GM12878 (cell line): ENCODE measurements around the gene MICAL3. TPM values are rescaled to one million over a fixed set of nuclear protein-coding genes. Genes with fewer than 3 reads are reported as not detected.

Experiments
- ETV6 ChIP-seq, 2 experiments: fragments of 450-650 bp in 1 of 2; IDR thresholded peaks in 1 of 2; conservative IDR thresholded peaks in 1 of 2; 2 replicates each; pipeline ENCODE4 v1.6.1; 2014; ENCODE audit warnings: antibody characterized with exemption in 1 of 2, borderline replicate concordance in 1 of 2, low read depth in 1 of 2, mild to moderate bottlenecking in 1 of 2, moderate library complexity in 1 of 2
- HDGF ChIP-seq: fragments of 450-650 bp; IDR thresholded peaks from 2 replicates; pipeline ENCODE4 v1.6.1; 2016; ENCODE audit warnings: antibody characterized with exemption
- IKZF2 ChIP-seq, 2 experiments: fragments of 450-650 bp; IDR thresholded peaks; 2 replicates each; pipeline ENCODE4 v1.6.1; 2017; ENCODE audit warnings: mild to moderate bottlenecking in 2 of 2, moderate library complexity in 2 of 2
- IRF5 ChIP-seq: fragments of 450-650 bp; IDR thresholded peaks from 2 replicates; pipeline ENCODE4 v1.6.1; 2017; ENCODE audit warnings: borderline replicate concordance
- MEF2A ChIP-seq: IDR thresholded peaks from 2 replicates; pipeline ENCODE4 v1.6.1; 2011; ENCODE audit warnings: low read depth, mild to moderate bottlenecking, low read length, moderate library complexity; ENCODE audit not compliant: insufficient read depth
- MTA3 ChIP-seq: IDR thresholded peaks from 2 replicates; pipeline ENCODE4 v1.6.1; 2012; ENCODE audit warnings: low read length, inconsistent platforms, borderline replicate concordance
- NKRF ChIP-seq: fragments of 450-650 bp; conservative IDR thresholded peaks from 2 replicates; pipeline ENCODE4 v1.6.1; 2017; ENCODE audit warnings: mild to moderate bottlenecking, moderate library complexity
- POLR2A ChIP-seq: IDR thresholded peaks from 2 replicates; pipeline ENCODE4 v1.6.1; 2011; ENCODE audit warnings: low read depth, mild to moderate bottlenecking, low read length
- RFX5 ChIP-seq: IDR thresholded peaks from 2 replicates; pipeline ENCODE4 v1.6.1; 2011; ENCODE audit warnings: low read depth, low read length, improper control_type of control experiment
- YY1 ChIP-seq: IDR thresholded peaks from 2 replicates; pipeline ENCODE4 v1.6.1; 2011; ENCODE audit warnings: low read depth, mild to moderate bottlenecking, low read length
- ZBTB33 ChIP-seq: fragments of 450-650 bp; IDR thresholded peaks from 2 replicates; pipeline ENCODE4 v1.6.1; 2017; ENCODE audit warnings: mild to moderate bottlenecking
- ZBTB4 ChIP-seq: fragments of 450-650 bp; formaldehyde crosslinking; IDR thresholded peaks from 2 replicates; pipeline ENCODE4 v1.4.0; 2022; ENCODE audit warnings: mild to moderate bottlenecking, moderate library complexity
- ZNF207 ChIP-seq: fragments of 450-650 bp; IDR thresholded peaks from 2 replicates; pipeline ENCODE4 v1.6.1; 2014; ENCODE audit warnings: antibody characterized with exemption, mild to moderate bottlenecking, borderline replicate concordance
- ZNF274 ChIP-seq: IDR thresholded peaks from one replicate; pipeline ENCODE4 v1.8.0; 2011; ENCODE audit not compliant: insufficient read length, insufficient read depth
- ZNF622 ChIP-seq: fragments of 450-650 bp; IDR thresholded peaks from 2 replicates; pipeline ENCODE4 v1.6.1; 2017; ENCODE audit warnings: mild to moderate bottlenecking, inconsistent platforms
- ZNF687 ChIP-seq: fragments of 450-650 bp; IDR thresholded peaks from 2 replicates; pipeline ENCODE4 v1.6.1; 2017; ENCODE audit warnings: mild to moderate bottlenecking, moderate library complexity
- polyA plus RNA-seq, 11 experiments: library from polyadenylated mRNA; depleted of rRNA in 4 of 11; unstranded in 6 of 11; stranded (reverse) in 5 of 11; fragments of >200 nt; fragmentation: Nextera tagmentation in 4 of 11; fragmentation: Illumina TruSeq in 1 of 11; extraction: Ambion mirVana in 4 of 11; extraction: Trizol in 1 of 11; gene quantifications; 1 replicate in 1 of 11; 2 replicates in 10 of 11; pipeline versions ENCODE4 v1.2.1 to v1.2.3, GENCODE V29; 2011 to 2016; ENCODE audit warnings: inconsistent platforms in 2 of 11, missing spikeins in 2 of 11, low read depth in 1 of 11
- total RNA-seq, 4 experiments: library from RNA; depleted of rRNA in 3 of 4; stranded (reverse); fragments of >200 nt in 3 of 4; fragmentation: Illumina TruSeq in 1 of 4; extraction: Trizol in 1 of 4; gene quantifications; 2 replicates each; pipeline versions ENCODE4 v1.2.1 to v1.2.3, GENCODE V29; 2013 to 2021

The MICAL3 gene
- total and polyA plus RNA-seq, 10 of the 15 experiments (the other 5 are each of a cell fraction or from before 2014, with no cell fraction given): 2.6 to 92.2 (median 24.0) TPM

- TF ChIP-seq MTA3 (no peak), ZNF274 (no peak), HDGF (peak; percentile 91), IRF5 (no peak), ETV6 (conservative IDR thresholded peaks at IDR 0.05 in 1 of 2, IDR thresholded peaks at IDR 0.05 in 1 of 2; ENCODE audit: borderline replicate concordance in 1 of 2, low read depth in 1 of 2) (peak in 1 of 2 experiments; percentile 76; a peak in 2 of 4 replicates), NKRF (peak; percentile 41; the same call in 1 of the 2 replicates), ZNF207 (no peak; the same call in 1 of the 2 replicates), ZBTB4 (0 out of 2 replicates have a peak, but pooled peaks have one; percentile 35), RFX5 (no peak), ZBTB33 (no peak), IKZF2 (IDR thresholded peaks at IDR 0.05) (peak; percentile 83 to 84), POLR2A (peak; percentile 79), YY1 (no peak), ZNF687 (peak; percentile 80), MEF2A (peak; percentile 75), ZNF622 (no peak)
Measured at GRCh38 chr22:17779286-17780115, 244.9 kb downstream of the MICAL3 start (continued).
